Measurements from ENCODE around the gene ARPC5L.
A peak's percentile ranks its signal among the peaks of the same experiment; 100 is the strongest.

Gene ARPC5L

GRCh38 chr9:124868511-124869465, 6.9 kb downstream of the ARPC5L start:
- DNase-seq, result peak; percentile 81

GRCh38 chr9:124869466-124869985, 7.6 kb downstream of the ARPC5L start:
- DNase-seq, result peak; percentile 43

GRCh38 chr9:124869986-124870560, 8.1 kb downstream of the ARPC5L start:
- DNase-seq, result peak; percentile 46

GRCh38 chr9:124870723-124871122, 8.8 kb downstream of the ARPC5L start:
- no peak for DNase-seq

GRCh38 chr9:124871156-124871561, 9.2 kb downstream of the ARPC5L start:
- DNase-seq, result no peak

GRCh38 chr9:124873664-124874063, 11.7 kb downstream of the ARPC5L start:
- no peak for DNase-seq

GRCh38 chr9:124875501-124875900, 13.6 kb downstream of the ARPC5L start:
- no peak for DNase-seq

GRCh38 chr9:124877021-124877782, 15.3 kb downstream of the ARPC5L start:
- no peak for DNase-seq

GRCh38 chr9:124878021-124878420, 16.1 kb downstream of the ARPC5L start:
- DNase-seq, result no peak

GRCh38 chr9:124878518-124878917, 16.6 kb downstream of the ARPC5L start:
- no peak for DNase-seq

GRCh38 chr9:124879226-124879625, 17.3 kb downstream of the ARPC5L start:
- no peak for DNase-seq

- no peak for DNase-seq
Observed at GRCh38 chr9:124880501-124880900, 18.6 kb downstream of the ARPC5L start.

GRCh38 chr9:124881138-124881743, 19.3 kb downstream of the ARPC5L start:
- DNase-seq, result no peak

- DNase-seq, result no peak
Observed at GRCh38 chr9:124882231-124882630, 20.3 kb downstream of the ARPC5L start.

- DNase-seq, result no peak
Observed at GRCh38 chr9:124884376-124884775, 22.4 kb downstream of the ARPC5L start.

GRCh38 chr9:124885551-124885950, 23.6 kb downstream of the ARPC5L start:
- no peak for DNase-seq

- no peak for DNase-seq
Observed at GRCh38 chr9:124886461-124886860, 24.5 kb downstream of the ARPC5L start.

GRCh38 chr9:124886866-124887492, 25.0 kb downstream of the ARPC5L start:
- DNase-seq, result no peak

GRCh38 chr9:124887832-124888231, 25.9 kb downstream of the ARPC5L start:
- DNase-seq, result no peak

GRCh38 chr9:124889006-124889405, 27.1 kb downstream of the ARPC5L start:
- DNase-seq, result no peak

GRCh38 chr9:124890179-124890578, 28.2 kb downstream of the ARPC5L start:
- DNase-seq, result no peak

GRCh38 chr9:124894035-124894740, 32.3 kb downstream of the ARPC5L start:
- DNase-seq, result no peak
